Activated CD4-positive, alpha-beta T cell treated with anti-CD3 and anti-CD28 coated beads, Interleukin-2, Interleukin-6, amounts not matched to agents 100 ng/mL and 50 ng/mL, durations not matched to agents 16 hours and 8 hours (primary cell): Measurements from ENCODE around the gene HECA.
"Not testable (repeated sequence)": the region's sequence is repeated elsewhere in the genome, so short reads cannot be mapped to it uniquely, and the experiment has no call there.

Experiments used
- DNase-seq: peaks from one replicate; pipeline ENCODE4 v3.0.0-alpha.2; 2020

Gene HECA

DNA sequence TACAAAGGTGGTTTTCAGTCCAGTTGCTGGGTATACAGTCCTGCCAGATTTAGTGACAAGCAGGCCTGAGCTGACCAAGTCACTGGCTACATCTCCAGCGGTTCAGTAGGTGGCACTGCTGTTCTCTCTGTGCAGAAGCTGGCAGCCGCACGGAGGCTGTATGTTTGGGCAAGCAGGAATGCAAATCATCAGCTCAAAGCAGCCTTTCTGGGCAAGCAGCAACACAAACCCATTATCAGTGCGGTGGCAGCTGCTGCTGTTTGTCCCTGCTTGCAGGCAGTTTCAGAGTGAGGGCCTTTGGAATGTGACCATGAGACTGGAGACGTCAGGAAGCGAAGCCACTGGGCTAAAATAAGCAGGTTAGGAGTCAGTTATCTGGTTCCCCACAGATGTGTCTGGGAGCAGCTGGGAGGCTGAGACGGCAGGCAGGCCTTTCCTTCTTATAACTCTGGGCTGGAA is 84.4 kb downstream of the HECA start:
- peak; percentile 83 for DNase-seq

DNA sequence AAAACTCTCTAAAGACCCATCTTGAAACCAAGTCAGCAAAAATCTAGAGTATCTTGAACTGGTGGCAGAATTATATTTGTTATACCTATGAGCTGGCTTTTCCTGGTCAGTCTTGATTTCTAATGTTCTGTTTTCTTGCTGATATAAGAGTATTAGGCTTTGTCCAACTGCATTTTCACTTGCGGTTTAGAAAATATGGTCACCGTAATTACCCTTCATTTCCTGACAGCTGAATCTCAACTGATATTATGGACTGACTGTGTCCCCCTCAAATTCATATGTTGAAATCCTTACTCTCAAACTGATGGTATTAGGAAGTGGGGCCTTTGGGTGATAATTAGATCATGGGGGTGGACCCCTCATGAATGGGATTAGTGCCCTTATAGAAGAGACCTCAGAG is 84.9 kb downstream of the HECA start:
- no peak for DNase-seq

DNA sequence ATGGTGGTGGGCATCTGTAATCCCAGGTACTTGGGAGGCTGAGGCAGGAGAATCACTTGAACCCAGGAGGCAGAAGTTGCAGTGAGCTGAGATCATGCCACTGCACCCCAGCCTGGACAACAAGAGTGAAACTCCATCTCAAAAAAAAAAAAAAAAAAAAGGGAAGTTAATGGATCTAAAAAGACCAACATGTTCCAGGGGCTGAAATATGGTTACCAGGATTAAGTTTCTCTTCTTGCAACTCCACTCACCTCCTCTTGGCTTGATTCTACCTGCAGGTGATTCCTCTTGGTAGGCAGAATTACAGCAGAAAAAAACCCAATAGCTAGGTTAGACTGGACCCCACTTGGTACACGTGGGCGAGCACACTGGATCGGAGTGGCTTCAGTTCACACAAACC is 93.5 kb downstream of the HECA start:
- not testable (repeated sequence) for DNase-seq
